Gastrocnemius medialis (tissue), 4 donors: Measurements from ENCODE around the gene FUS.

Experiments
- CTCF ChIP-seq, 5 experiments: fragments of 450-650 bp in 3 of 5; fragments of 200-600 bp in 2 of 5; sonication (generic) in 2 of 5; IDR thresholded peaks in 4 of 5; conservative IDR thresholded peaks in 1 of 5; 1 replicate in 4 of 5; 2 replicates in 1 of 5; pipeline ENCODE4 v1.5.1; 2016 to 2019; ENCODE audit warnings: antibody characterized with exemption in 5 of 5, mild to moderate bottlenecking in 3 of 5, moderate library complexity in 3 of 5
- POLR2A ChIP-seq, 2 donors: fragments of 450-650 bp; IDR thresholded peaks; one replicate each; pipeline ENCODE4 v1.6.1; 2017; ENCODE audit warnings: antibody characterized with exemption in 2 of 2, mild to moderate bottlenecking in 2 of 2, moderate library complexity in 2 of 2

- TF ChIP-seq POLR2A (IDR thresholded peaks at IDR 0.05) = no peak
- no peak for TF ChIP-seq CTCF (IDR thresholded peaks at IDR 0.05 in 4 of 5, conservative IDR thresholded peaks at IDR 0.05 in 1 of 5)
Observed at GRCh38 chr16:31190061-31190460, 10.1 kb downstream of the FUS start.
